ENCODE measurements around the gene BCL2.
"Not testable (repeated sequence)": the region's sequence is repeated elsewhere in the genome, so short reads cannot be mapped to it uniquely, and the experiment has no call there.

Gene BCL2

GRCh38 chr18:63363420-63363819 lies 43.9 kb upstream of the BCL2 start:
- H3K36me3 ChIP-seq (ENCODE audit: control insufficient read depth in 4 of 4, insufficient read depth in 4 of 4, low read length in 3 of 4), result peaks cover 6 to 36% (median 18%) of the 10 kb centered on the region in 4 experiments
- H3K27ac ChIP-seq (ENCODE audit: insufficient read depth in 1 of 2, low read depth in 1 of 2, low read length in 2 of 2, poor library complexity in 1 of 2, severe bottlenecking in 2 of 2); H3K27me3 ChIP-seq (replicated peaks in 2 of 5; ENCODE audit: control insufficient read depth in 4 of 5, insufficient read depth in 5 of 5, low read length in 4 of 5); DNase-seq; H3K4me3 ChIP-seq (ENCODE audit: control insufficient read depth in 1 of 7, extremely low read depth in 1 of 7, insufficient read depth in 4 of 7, low read depth in 2 of 7, low read length in 6 of 7); H3K9me3 ChIP-seq (ENCODE audit: control extremely low read depth in 1 of 5, control insufficient read depth in 4 of 5, insufficient read depth in 2 of 5, low read depth in 1 of 5, low read length in 4 of 5); POLR2A ChIA-PET: not testable (repeated sequence)
- no CpG with 5 or more reads among the region's 2 CpGs for WGBS (ENCODE audit: insufficient coverage)
- H3K4me1 ChIP-seq (ENCODE audit: control extremely low read depth in 1 of 4, control insufficient read depth in 4 of 4, insufficient read depth in 4 of 4, low read length in 3 of 4), result peaks cover 5 to 26% (median 20%) of the 10 kb centered on the region in 4 experiments
- CTCF ChIA-PET, result interaction anchor here (0.9 to 3.2 kb wide), 5 partner anchors 54 to 83 kb away, joined by 3 to 15 read pairs (median 3); no protein-coding TSS in a partner anchor

DNA sequence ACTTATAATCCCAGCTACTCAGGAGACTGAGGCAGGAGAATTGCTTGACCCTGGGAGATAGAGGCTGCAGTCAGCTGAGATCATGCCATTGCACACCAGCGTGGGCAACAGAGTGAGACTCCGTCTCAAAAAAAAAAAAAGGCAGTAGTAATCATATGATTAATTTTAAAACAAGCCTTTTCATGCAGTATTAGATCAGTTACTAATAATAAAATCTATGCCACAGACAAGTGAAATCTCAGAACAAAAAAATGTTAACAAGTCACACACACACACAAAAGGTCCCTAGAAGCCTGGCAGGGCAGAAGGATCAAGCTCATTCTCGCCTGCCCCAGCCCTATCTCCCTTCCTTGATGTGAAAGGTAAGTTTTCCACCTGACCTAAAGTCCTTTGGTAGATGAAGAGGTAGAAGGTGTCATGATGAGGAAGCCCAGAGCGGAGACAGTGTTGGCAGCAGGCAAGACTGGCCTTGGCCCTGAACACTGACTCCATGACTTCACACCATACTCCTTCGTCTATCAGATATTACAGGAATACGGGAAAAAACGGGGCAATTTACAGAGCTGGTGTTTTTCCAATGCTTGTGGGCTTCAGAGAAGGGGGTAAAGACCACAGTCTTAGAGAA lies 36.8 kb upstream of the BCL2 start:
- Histone ChIP-seq H3K9me3 (ENCODE audit: control extremely low read depth in 1 of 5, control insufficient read depth in 4 of 5, insufficient read depth in 2 of 5, low read depth in 1 of 5, low read length in 4 of 5) (no peaks in the 10 kb centered on the region), H3K27ac (ENCODE audit: insufficient read depth in 1 of 2, low read depth in 1 of 2, low read length in 2 of 2, poor library complexity in 1 of 2, severe bottlenecking in 2 of 2) (no peak overlapping the region), H3K4me3 (ENCODE audit: control insufficient read depth in 1 of 7, extremely low read depth in 1 of 7, insufficient read depth in 4 of 7, low read depth in 2 of 7, low read length in 6 of 7) (no peak overlapping the region), H3K36me3 (ENCODE audit: control insufficient read depth in 4 of 4, insufficient read depth in 4 of 4, low read length in 3 of 4) (peaks cover 15 to 73% (median 44%) of the 10 kb centered on the region in 4 experiments), H3K4me1 (ENCODE audit: control extremely low read depth in 1 of 4, control insufficient read depth in 4 of 4, insufficient read depth in 4 of 4, low read length in 3 of 4) (no peaks in the 10 kb centered on the region), H3K27me3 (replicated peaks in 2 of 5; ENCODE audit: control insufficient read depth in 4 of 5, insufficient read depth in 5 of 5, low read length in 4 of 5) (no peaks in the 10 kb centered on the region)
- DNase-seq, result no peak
- ChIA-PET POLR2A (interaction anchor here (0.5 kb wide), 1 partner anchor 9 kb away, joined by 5 read pairs; no protein-coding TSS in a partner anchor), CTCF (interaction anchor here (0.5 to 1.0 kb wide), 2 partner anchors 12 to 341 kb away, joined by 3 read pairs; no protein-coding TSS in a partner anchor)
- WGBS (ENCODE audit: insufficient coverage), result 100% methylated on average over 2 of the region's 7 CpGs

GRCh38 chr18:63350230-63350629 lies 30.7 kb upstream of the BCL2 start:
- no peaks in the 10 kb centered on the region for H3K27me3 ChIP-seq (replicated peaks in 2 of 5; ENCODE audit: control insufficient read depth in 4 of 5, insufficient read depth in 5 of 5, low read length in 4 of 5)
- WGBS (ENCODE audit: insufficient coverage), result no CpG with 5 or more reads among the region's 2 CpGs
- no peaks in the 10 kb centered on the region for H3K9me3 ChIP-seq (ENCODE audit: control extremely low read depth in 1 of 5, control insufficient read depth in 4 of 5, insufficient read depth in 2 of 5, low read depth in 1 of 5, low read length in 4 of 5)
- H3K36me3 ChIP-seq (ENCODE audit: control insufficient read depth in 4 of 4, insufficient read depth in 4 of 4, low read length in 3 of 4), result peaks cover 11 to 88% (median 56%) of the 10 kb centered on the region in 4 experiments
- no peaks in the 10 kb centered on the region for H3K4me1 ChIP-seq (ENCODE audit: control extremely low read depth in 1 of 4, control insufficient read depth in 4 of 4, insufficient read depth in 4 of 4, low read length in 3 of 4)
- no peak overlapping the region for H3K27ac ChIP-seq (ENCODE audit: insufficient read depth in 1 of 2, low read depth in 1 of 2, low read length in 2 of 2, poor library complexity in 1 of 2, severe bottlenecking in 2 of 2)
- POLR2A ChIA-PET, result interaction anchor here (1.0 kb wide), 1 partner anchor 86 kb away, joined by 3 read pairs; no protein-coding TSS in a partner anchor
- CTCF ChIA-PET, result interaction anchor here (1.0 to 2.2 kb wide), 4 partner anchors 10 to 89 kb away, joined by 3 to 7 read pairs (median 3); no protein-coding TSS in a partner anchor
- DNase-seq, result no peak
- no peak overlapping the region for H3K4me3 ChIP-seq (ENCODE audit: control insufficient read depth in 1 of 7, extremely low read depth in 1 of 7, insufficient read depth in 4 of 7, low read depth in 2 of 7, low read length in 6 of 7)

GRCh38 chr18:63348508-63349136 lies 29.1 kb upstream of the BCL2 start:
- Histone ChIP-seq H3K27ac (ENCODE audit: insufficient read depth in 1 of 2, low read depth in 1 of 2, low read length in 2 of 2, poor library complexity in 1 of 2, severe bottlenecking in 2 of 2) (no peak overlapping the region), H3K9me3 (ENCODE audit: control extremely low read depth in 1 of 5, control insufficient read depth in 4 of 5, insufficient read depth in 2 of 5, low read depth in 1 of 5, low read length in 4 of 5) (no peaks in the 10 kb centered on the region), H3K4me3 (ENCODE audit: control insufficient read depth in 1 of 7, extremely low read depth in 1 of 7, insufficient read depth in 4 of 7, low read depth in 2 of 7, low read length in 6 of 7) (no peak overlapping the region), H3K4me1 (ENCODE audit: control extremely low read depth in 1 of 4, control insufficient read depth in 4 of 4, insufficient read depth in 4 of 4, low read length in 3 of 4) (no peaks in the 10 kb centered on the region), H3K27me3 (replicated peaks in 2 of 5; ENCODE audit: control insufficient read depth in 4 of 5, insufficient read depth in 5 of 5, low read length in 4 of 5) (no peaks in the 10 kb centered on the region), H3K36me3 (ENCODE audit: control insufficient read depth in 4 of 4, insufficient read depth in 4 of 4, low read length in 3 of 4) (peaks cover 7 to 88% (median 56%) of the 10 kb centered on the region in 4 experiments)
- no peak for DNase-seq
- ChIA-PET CTCF (interaction anchor here (0.7 to 0.9 kb wide), 2 partner anchors 9 to 332 kb away, joined by 3 to 4 read pairs; no protein-coding TSS in a partner anchor), POLR2A (no interaction called here)
- 100% methylated on average over 3 of the region's 7 CpGs for WGBS (ENCODE audit: insufficient coverage)

GRCh38 chr18:63346480-63347183 lies 27.1 kb upstream of the BCL2 start:
- H3K36me3 ChIP-seq (ENCODE audit: control insufficient read depth in 4 of 4, insufficient read depth in 4 of 4, low read length in 3 of 4), result peaks cover 7 to 88% (median 51%) of the 10 kb centered on the region in 4 experiments
- 93% methylated on average over 7 of the region's 7 CpGs for WGBS (ENCODE audit: insufficient coverage)
- no peaks in the 10 kb centered on the region for H3K27me3 ChIP-seq (replicated peaks in 2 of 5; ENCODE audit: control insufficient read depth in 4 of 5, insufficient read depth in 5 of 5, low read length in 4 of 5)
- peak overlapping the region in 1 of 2 experiments; percentile 2 for H3K27ac ChIP-seq (ENCODE audit: insufficient read depth in 1 of 2, low read depth in 1 of 2, low read length in 2 of 2, poor library complexity in 1 of 2, severe bottlenecking in 2 of 2)
- CTCF ChIA-PET, result interaction anchor here (1.2 to 9.6 kb wide), 2 partner anchors 14 to 92 kb away, joined by 3 to 66 read pairs; no protein-coding TSS in a partner anchor
- H3K4me3 ChIP-seq (ENCODE audit: control insufficient read depth in 1 of 7, extremely low read depth in 1 of 7, insufficient read depth in 4 of 7, low read depth in 2 of 7, low read length in 6 of 7), result no peak overlapping the region
- POLR2A ChIA-PET, result no interaction called here
- DNase-seq, result no peak
- no peaks in the 10 kb centered on the region for H3K9me3 ChIP-seq (ENCODE audit: control extremely low read depth in 1 of 5, control insufficient read depth in 4 of 5, insufficient read depth in 2 of 5, low read depth in 1 of 5, low read length in 4 of 5)
- no peaks in the 10 kb centered on the region for H3K4me1 ChIP-seq (ENCODE audit: control extremely low read depth in 1 of 4, control insufficient read depth in 4 of 4, insufficient read depth in 4 of 4, low read length in 3 of 4)

GRCh38 chr18:63346031-63346430 lies 26.5 kb upstream of the BCL2 start:
- WGBS (ENCODE audit: insufficient coverage), result over 99% methylated on average over 7 of the region's 7 CpGs
- Histone ChIP-seq H3K4me3 (ENCODE audit: control insufficient read depth in 1 of 7, extremely low read depth in 1 of 7, insufficient read depth in 4 of 7, low read depth in 2 of 7, low read length in 6 of 7) (no peak overlapping the region), H3K27me3 (replicated peaks in 2 of 5; ENCODE audit: control insufficient read depth in 4 of 5, insufficient read depth in 5 of 5, low read length in 4 of 5) (no peaks in the 10 kb centered on the region), H3K27ac (ENCODE audit: insufficient read depth in 1 of 2, low read depth in 1 of 2, low read length in 2 of 2, poor library complexity in 1 of 2, severe bottlenecking in 2 of 2) (no peak overlapping the region), H3K9me3 (ENCODE audit: control extremely low read depth in 1 of 5, control insufficient read depth in 4 of 5, insufficient read depth in 2 of 5, low read depth in 1 of 5, low read length in 4 of 5) (no peaks in the 10 kb centered on the region), H3K4me1 (ENCODE audit: control extremely low read depth in 1 of 4, control insufficient read depth in 4 of 4, insufficient read depth in 4 of 4, low read length in 3 of 4) (no peaks in the 10 kb centered on the region), H3K36me3 (ENCODE audit: control insufficient read depth in 4 of 4, insufficient read depth in 4 of 4, low read length in 3 of 4) (peaks cover 7 to 83% (median 49%) of the 10 kb centered on the region in 4 experiments)
- CTCF ChIA-PET, result interaction anchor here (1.2 to 9.6 kb wide), 2 partner anchors 14 to 92 kb away, joined by 3 to 66 read pairs; no protein-coding TSS in a partner anchor
- POLR2A ChIA-PET, result no interaction called here
- no peak for DNase-seq

Data from common myeloid progenitor, CD34-positive (primary cell).